ENCODE measurements around the gene BAHD1. TPM values are rescaled to one million over a fixed set of nuclear protein-coding genes. Genes with fewer than 3 reads are reported as not detected.

The BAHD1 gene
- total and polyA plus RNA-seq, 12 donors: 13.2 to 58.8 (median 31.3) TPM

DNA sequence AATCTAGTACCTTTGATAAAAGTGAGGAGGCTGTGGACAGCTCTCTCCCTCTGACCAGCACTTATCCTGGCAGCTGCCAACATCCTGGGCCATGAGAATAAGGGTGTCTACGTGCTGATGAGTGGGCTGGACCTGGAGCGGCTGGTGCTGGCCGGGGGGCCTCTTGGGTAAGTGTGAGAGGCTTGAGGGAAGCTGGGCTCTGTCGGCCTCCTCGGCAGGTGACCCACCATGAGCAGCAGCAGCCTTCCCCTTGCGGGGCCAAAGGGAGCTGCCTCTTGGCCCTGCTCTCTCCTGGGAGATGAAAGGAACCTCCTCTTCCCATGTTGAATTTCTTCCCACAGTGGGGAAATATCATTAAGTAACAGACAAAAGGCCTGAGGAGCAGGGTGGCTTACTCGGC is 25.9 kb upstream of the BAHD1 start:
- Histone ChIP-seq H3K36me3 (replicated peaks in 1 of 2) (peaks cover 0 to 79% of the 10 kb centered on the region in 2 donors), H3K4me1 (replicated peaks in 1 of 2) (peaks cover 7 to 9% of the 10 kb centered on the region in 2 donors), H3K27me3 (no peaks in the 10 kb centered on the region), H3K9me3 (replicated peaks in 1 of 3) (no peaks in the 10 kb centered on the region), H3K4me3 (no peak overlapping the region), H3K27ac (no peak overlapping the region)
- no peak for DNase-seq
- WGBS, 4 donors: 87 to 93% (median 90%) methylated on average over 3 to 7 of the region's 7 CpGs
- TF ChIP-seq POLR2A (IDR thresholded peaks at IDR 0.05): no peak
- TF ChIP-seq, protein P1, sequence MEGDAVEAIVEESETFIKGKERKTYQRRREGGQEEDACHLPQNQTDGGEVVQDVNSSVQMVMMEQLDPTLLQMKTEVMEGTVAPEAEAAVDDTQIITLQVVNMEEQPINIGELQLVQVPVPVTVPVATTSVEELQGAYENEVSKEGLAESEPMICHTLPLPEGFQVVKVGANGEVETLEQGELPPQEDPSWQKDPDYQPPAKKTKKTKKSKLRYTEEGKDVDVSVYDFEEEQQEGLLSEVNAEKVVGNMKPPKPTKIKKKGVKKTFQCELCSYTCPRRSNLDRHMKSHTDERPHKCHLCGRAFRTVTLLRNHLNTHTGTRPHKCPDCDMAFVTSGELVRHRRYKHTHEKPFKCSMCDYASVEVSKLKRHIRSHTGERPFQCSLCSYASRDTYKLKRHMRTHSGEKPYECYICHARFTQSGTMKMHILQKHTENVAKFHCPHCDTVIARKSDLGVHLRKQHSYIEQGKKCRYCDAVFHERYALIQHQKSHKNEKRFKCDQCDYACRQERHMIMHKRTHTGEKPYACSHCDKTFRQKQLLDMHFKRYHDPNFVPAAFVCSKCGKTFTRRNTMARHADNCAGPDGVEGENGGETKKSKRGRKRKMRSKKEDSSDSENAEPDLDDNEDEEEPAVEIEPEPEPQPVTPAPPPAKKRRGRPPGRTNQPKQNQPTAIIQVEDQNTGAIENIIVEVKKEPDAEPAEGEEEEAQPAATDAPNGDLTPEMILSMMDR (IDR thresholded peaks at IDR 0.05): no peak
- intact Hi-C loops (cut with DNase I): loop anchor here in 1 of 2 donors (10.0 kb wide), 1 partner anchor 50 kb away; no protein-coding TSS in a partner anchor

DNA sequence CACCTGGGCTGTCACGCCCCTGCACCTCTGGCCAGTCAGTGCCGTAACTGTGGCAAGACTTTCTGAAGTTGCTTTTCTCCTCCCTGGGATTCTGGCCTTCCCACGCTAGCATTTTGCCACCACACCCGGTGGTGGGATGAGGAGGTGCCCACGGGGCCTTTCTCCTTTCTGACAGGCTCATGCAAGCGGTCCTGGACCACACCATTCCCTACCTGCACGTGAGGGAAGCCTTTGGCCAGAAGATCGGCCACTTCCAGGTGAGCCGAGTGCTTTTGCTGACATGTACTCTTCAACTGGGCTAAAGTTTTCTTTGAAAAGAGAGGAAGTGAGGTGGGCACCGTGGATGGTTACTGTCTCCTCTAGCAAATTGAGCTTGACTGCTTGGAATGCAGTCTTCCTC is 25.5 kb upstream of the BAHD1 start:
- Histone ChIP-seq H3K27ac (no peak overlapping the region), H3K27me3 (no peaks in the 10 kb centered on the region), H3K4me1 (replicated peaks in 1 of 2) (peaks cover 10 to 11% of the 10 kb centered on the region in 2 donors), H3K36me3 (replicated peaks in 1 of 2) (peaks cover 0 to 76% of the 10 kb centered on the region in 2 donors), H3K4me3 (no peak overlapping the region), H3K9me3 (replicated peaks in 1 of 3) (no peaks in the 10 kb centered on the region)
- 84 to 92% (median 91%) methylated on average over 9 to 10 of the region's 10 CpGs for WGBS, 4 donors
- intact Hi-C loops (cut with DNase I): loop anchor here in 1 of 2 donors (10.0 kb wide), 1 partner anchor 50 kb away; no protein-coding TSS in a partner anchor
- DNase-seq: no peak
- TF ChIP-seq, protein P1 (IDR thresholded peaks at IDR 0.05): no peak
- no peak for TF ChIP-seq POLR2A (IDR thresholded peaks at IDR 0.05)

DNA sequence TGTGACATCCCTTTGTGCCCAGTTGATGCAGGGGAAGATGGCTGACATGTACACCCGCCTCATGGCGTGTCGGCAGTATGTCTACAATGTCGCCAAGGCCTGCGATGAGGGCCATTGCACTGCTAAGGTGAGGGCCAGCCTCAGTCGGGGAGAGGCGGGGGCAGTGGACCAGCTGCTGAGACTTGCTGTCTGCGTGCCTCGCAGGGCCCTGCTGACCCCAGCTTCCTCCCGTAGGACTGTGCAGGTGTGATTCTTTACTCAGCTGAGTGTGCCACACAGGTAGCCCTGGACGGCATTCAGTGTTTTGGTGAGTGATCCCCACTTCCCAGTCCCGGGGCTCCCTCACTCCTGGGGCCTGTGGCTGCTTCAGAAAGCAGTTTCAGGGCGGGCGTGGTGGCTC is 24.7 kb upstream of the BAHD1 start:
- peaks cover 18 to 19% of the 10 kb centered on the region in 2 donors for H3K4me1 ChIP-seq (replicated peaks in 1 of 2)
- no peak overlapping the region for H3K27ac ChIP-seq
- no peaks in the 10 kb centered on the region for H3K9me3 ChIP-seq (replicated peaks in 1 of 3)
- TF ChIP-seq POLR2A (IDR thresholded peaks at IDR 0.05): no peak
- TF ChIP-seq, protein P1 (IDR thresholded peaks at IDR 0.05): no peak
- intact Hi-C loops (cut with DNase I): loop anchor here (2.0 to 10.0 kb wide), 2 partner anchors 45 to 51 kb away; no protein-coding TSS in a partner anchor
- no peak for DNase-seq
- WGBS, 4 donors: 91 to 96% (median 94%) methylated on average over 5 to 14 of the region's 14 CpGs
- peaks cover 0 to 67% of the 10 kb centered on the region in 2 donors for H3K36me3 ChIP-seq (replicated peaks in 1 of 2)
- no peaks in the 10 kb centered on the region for H3K27me3 ChIP-seq
- no peak overlapping the region for H3K4me3 ChIP-seq

DNA sequence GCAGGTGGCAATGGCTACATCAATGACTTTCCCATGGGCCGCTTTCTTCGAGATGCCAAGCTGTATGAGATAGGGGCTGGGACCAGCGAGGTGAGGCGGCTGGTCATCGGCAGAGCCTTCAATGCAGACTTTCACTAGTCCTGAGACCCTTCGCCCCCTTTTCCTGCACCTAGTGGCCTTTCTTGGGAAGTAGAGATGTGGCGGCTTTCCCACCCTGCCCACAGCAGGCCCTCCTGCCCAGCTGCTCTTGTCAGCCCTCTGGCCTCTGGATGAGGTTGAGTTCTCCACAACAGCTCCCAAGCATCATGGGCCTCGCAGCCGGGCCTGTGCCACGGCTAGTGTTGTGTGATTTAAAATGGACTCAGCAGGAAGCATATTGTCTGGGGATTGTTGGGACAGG is 22.6 kb upstream of the BAHD1 start:
- Histone ChIP-seq H3K4me1 (replicated peaks in 1 of 2) (peaks cover 16 to 21% of the 10 kb centered on the region in 2 donors), H3K9me3 (replicated peaks in 1 of 3) (no peaks in the 10 kb centered on the region), H3K4me3 (no peak overlapping the region), H3K27ac (no peak overlapping the region), H3K27me3 (no peaks in the 10 kb centered on the region), H3K36me3 (replicated peaks in 1 of 2) (peaks cover 0 to 49% of the 10 kb centered on the region in 2 donors)
- 89 to 93% (median 92%) methylated on average over 7 to 10 of the region's 10 CpGs for WGBS, 4 donors
- no peak for DNase-seq
- intact Hi-C loops (cut with DNase I): loop anchor here in 1 of 2 donors (10.0 kb wide), 1 partner anchor 53 kb away; no protein-coding TSS in a partner anchor
- TF ChIP-seq, protein P1 (IDR thresholded peaks at IDR 0.05): no peak

Data from adrenal gland (tissue), 12 donors.